ENCODE results near the gene TRAPPC2L.

GRCh38 chr16:88885693-88886280 is 28.9 kb downstream of the TRAPPC2L start:
- no peak for TF ChIP-seq CTCF (IDR thresholded peaks at IDR 0.05)
- TF ChIP-seq EZH2 (IDR thresholded peaks at IDR 0.05; ENCODE audit: borderline replicate concordance, insufficient read depth, low read depth, low read length, poor library complexity, severe bottlenecking): no peak
